NCI-H2029 (cell line): ENCODE measurements around the gene SRCAP.

Experiments used
- DNase-seq: peaks from one replicate; lab custom pipeline; 2025; lab: John Stamatoyannopoulos, UW

Gene SRCAP

DNA sequence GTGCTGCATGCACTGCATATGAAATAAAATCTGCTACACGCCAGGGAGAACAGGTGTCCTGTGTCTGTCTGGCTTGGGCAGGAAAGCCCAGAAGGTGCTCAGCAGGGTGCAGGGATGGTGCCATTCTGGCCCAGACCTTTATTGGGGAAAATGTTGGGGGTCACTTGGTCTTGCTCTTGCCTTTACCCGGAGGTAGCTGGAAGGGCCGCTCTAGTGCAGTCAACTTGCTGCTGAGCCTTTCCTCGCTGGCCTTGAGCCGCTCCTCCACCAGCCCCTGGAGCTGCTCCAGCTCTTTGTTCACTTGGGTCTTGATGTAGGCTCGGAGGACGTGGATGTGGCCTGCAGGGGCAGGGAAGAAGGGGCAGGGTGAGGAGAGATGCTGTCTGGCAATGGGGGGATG lies 58.3 kb downstream of the SRCAP start:
- DNase-seq = no peak

DNA sequence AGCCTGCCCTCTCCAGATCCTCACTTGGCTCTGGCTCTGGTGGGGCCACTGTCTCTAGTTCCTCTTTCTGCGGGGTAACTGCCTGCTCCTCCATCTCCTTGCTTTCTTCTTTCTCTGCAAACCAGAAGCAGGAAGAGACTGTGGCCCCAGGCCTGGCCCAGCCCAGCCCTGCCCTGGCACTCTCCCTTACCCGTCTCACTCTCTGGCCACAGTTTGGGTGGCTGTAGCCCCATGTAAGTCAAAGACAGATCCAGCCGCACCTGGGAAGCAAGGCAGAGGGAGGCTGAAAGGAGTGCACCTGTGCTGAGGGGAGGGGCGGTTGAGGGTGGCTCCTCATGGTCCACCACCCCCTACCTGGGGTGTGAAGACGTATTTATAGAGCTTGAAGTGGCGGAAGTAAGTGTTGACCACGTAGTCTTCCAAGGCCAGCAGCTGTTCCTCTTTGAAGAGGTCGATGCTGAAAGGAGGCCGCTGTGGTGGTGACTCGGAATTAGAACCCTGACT lies 60.1 kb downstream of the SRCAP start:
- no peak for DNase-seq

DNA sequence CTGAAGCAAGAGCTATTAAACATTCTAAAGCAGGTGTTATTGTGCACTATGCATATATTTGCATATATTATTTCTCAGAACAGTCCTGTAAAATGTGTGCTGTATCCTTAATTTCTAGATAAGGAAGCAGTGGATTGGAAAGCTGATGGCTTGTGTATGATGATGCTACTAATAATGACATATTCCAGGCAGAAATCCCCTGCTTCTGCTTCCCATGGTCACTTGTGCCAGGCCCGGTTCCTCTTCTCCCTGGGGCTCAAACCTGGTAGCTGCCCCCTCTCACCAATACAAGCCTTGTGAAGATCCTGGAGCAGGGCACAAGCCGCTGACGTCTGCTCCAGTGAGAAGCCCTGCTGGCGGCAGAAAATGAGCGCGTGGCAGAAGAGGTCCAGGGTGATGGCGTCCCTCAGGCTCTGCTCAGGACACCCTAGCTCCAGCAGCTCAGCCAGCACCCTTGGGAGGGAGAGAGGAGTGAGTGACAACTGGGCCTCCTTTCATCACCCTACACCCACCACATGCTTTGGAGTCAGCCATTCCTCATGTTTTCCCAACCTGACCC lies 61.1 kb downstream of the SRCAP start:
- DNase-seq = no peak

DNA sequence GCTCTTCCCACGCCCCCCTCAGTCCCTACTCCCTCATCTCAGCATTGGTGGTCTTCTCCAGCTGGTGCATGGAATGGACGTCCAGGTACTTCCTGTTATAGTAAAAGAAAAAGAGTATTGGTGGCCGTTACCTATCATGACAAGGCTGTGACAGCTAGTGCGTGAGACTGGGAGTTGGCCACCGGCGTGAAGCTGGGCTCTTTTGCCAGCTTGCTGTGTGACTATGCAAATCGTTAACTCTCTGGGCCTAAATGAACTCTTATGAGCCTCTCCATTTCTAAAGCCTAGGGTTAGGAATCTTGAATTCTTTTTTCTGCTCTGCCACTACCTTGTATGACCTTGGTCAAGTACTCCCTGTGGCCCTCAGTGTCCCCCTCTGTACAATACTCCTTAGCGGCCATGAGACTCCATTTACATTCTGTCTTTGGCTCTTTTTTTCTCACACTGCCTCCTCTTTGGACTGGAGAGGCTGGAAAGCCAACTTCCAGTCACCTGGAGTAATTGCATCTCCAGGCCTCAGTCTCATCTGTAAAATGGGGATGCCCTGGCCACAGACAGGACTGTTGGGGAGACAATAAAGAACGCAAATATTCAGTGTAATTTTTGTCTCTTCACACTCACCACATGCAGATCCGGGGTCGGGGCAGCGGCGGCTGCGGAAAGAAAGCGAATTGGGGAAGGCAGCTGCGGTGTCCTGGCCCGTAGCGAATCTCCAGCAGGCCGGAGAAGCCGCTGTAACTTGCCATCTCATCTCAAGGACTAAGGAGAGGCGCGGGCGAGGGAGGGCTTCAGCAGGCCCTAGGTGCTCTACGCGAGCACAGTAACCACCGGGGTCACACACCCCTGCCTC lies 61.8 kb downstream of the SRCAP start:
- DNase-seq = no peak

DNA sequence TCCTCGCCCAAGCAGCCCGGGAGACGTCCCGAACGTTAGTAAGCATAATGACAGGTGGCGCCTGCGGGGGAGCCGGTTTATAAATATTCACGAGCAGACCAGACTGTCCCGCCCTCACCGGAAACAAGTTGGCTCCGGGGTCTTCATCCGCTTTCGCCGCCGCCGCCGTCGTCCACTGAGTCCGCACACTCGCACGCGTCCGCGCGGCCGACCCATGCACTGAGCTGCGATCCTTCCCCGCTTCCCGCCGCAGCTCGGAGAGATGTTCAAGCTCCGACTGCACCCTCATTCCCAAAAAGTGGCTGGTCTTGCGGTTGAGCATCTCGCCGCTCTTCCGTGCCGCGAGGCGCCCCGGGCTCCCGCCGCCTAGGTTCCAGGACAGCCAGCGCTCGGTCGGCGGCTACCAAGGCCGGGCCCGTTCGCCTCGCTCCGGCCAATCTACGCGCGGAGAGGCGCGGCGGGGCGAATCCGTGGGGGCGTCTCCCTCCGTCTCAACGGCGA lies 62.5 kb downstream of the SRCAP start:
- no peak for DNase-seq

DNA sequence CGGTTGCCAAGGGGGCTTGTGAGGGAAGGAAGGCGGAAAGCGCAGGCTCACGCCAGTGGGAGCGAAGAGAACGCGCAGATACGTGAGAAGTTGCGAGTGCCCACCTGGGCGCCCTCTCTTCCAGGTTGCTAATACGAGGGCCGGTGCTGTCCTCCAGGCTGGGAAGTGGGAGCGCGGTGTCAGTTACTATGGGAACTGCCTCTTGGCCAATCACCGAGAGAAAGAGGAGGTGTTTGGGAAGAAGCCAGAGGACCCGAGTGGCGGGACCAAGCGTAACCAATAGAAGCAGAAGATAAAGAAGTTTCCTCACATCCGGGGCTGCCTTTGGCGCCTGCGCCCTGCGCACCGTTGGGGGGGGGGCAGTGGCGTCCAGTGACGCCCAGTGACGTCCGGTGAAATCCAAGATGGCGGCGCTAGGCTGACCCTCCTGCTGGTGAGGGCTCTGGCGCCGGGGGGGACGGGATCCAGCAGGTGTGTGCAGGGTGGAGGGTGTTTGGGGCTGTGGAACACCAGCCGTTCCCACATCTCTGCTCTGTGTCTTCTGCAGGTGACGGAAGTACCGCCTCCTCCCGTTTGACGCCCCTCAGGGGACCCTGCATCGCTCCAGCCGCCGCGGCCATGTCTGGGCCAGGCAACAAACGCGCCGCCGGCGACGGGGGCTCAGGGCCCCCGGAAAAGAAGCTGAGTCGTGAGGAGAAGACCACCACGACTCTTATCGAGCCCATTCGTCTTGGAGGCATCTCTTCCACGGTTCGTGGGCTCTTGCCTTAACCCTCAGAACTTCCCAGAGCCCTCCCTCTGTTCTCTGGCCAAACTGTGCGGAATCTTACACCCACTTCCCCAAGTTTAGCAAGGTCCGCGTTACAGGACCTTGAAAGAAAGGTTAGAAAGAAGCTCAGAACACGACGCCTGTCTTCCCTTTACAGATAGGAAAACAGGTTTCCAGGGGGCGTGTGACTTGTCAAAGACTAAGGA lies 63.2 kb downstream of the SRCAP start, which contains the start of the genes CFAP119 and RNF40:
Gene CFAP119, minus strand, starts transcription at position 135 of the 975 bp plus-strand sequence. CDS start 314 bp downstream, outside the sequence.
Gene RNF40, plus strand, starts transcription at position 395 of the 975 bp plus-strand sequence. Its CDS starts 224 bp downstream, at position 619.
- peak; percentile 96 for DNase-seq

DNA sequence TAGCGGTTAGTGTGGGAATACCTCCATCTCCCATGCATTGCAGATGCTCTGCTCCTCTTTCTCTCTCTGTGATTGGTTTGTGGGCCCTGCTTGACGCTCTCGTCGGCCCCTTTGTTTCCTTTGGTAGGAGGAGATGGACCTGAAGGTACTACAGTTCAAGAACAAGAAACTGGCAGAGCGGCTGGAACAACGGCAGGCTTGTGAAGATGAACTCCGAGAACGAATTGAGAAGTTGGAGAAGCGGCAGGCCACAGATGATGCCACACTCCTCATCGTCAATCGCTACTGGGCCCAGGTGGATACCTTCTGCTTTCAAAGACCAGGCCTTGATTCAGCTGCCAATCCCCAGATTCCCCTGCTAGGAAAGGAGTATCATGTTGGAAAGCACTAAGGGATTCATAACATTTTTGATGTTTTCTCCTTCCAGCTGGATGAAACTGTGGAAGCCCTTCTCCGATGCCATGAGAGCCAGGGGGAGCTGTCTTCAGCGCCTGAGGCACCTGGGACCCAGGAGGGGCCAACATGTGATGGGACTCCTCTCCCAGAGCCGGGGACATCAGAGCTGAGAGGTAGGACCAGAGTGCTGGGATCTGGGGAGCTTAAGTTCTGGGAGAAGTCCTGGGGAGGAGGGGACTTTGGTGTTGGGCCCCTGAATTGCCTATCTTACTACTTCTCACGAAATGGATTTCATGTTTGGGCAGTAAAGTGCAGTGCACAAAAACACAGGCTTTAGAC lies 64.2 kb downstream of the SRCAP start:
- no peak for DNase-seq

DNA sequence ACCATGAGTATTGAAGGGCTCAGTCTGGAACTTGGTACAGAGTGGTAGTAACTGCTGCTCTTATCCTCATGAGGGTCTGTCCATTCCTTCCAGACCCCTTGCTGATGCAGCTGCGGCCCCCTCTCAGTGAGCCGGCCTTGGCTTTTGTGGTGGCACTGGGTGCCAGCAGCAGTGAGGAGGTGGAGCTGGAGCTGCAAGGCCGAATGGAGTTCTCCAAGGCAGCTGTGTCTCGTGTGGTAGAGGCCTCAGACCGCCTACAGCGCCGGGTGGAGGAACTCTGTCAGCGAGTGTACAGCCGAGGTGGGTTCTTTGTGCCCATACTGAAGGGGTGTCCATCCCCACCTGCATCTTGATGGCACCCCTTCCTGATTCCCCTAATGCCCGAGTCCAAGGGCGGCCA lies 65.1 kb downstream of the SRCAP start:
- DNase-seq = no peak

DNA sequence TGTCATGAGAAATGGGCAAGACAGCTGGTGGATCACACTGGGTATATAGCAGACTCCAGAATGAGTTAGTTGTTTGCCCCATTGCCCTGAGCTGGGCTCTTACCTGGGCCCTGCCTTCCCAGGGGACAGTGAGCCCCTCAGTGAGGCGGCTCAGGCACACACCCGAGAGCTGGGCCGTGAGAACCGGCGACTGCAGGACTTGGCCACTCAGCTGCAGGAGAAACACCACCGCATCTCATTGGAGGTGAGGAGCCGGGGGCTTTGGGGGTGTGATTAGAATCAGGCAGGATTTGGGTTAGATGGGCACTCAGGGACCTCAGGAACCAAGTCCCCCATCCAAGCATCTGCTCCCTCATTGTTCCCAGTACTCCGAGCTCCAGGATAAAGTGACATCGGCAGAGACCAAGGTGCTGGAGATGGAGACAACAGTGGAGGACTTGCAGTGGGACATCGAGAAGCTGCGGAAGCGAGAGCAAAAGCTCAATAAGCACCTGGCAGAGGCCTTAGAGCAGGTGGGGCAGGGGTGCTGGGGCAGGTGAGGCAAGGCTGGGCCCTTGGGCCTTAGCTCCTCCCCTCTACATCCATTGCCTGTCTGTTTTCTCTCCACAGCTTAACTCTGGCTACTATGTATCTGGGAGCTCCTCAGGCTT lies 66.0 kb downstream of the SRCAP start:
- DNase-seq = no peak

DNA sequence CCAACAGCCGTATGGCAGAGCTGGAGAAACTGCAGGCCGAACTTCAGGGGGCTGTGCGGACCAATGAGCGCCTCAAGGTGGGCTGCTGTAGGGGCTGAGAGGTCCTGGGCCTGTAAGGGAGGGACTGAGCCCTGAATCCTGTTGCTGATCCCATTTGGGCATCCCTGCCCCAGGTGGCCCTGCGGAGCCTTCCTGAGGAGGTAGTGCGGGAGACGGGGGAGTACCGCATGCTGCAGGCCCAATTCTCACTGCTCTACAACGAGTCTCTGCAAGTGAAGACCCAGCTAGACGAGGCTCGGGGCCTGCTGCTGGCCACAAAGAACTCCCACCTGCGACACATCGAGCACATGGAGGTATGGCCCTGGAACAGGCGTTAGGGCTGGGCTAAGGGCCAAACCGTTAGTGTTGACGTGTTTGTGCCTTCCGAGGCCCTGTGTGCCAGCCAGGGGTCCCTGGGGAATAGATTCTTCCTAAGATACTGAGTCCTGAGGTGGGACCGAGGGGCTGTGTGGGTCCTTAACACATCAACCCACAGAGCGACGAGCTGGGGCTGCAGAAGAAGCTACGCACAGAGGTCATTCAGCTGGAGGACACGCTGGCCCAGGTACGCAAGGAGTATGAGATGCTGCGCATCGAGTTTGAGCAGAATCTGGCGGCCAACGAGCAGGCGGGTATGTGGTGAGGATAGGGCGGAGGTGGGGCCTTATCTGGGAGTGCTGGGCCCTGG lies 67.4 kb downstream of the SRCAP start:
- DNase-seq = no peak

DNA sequence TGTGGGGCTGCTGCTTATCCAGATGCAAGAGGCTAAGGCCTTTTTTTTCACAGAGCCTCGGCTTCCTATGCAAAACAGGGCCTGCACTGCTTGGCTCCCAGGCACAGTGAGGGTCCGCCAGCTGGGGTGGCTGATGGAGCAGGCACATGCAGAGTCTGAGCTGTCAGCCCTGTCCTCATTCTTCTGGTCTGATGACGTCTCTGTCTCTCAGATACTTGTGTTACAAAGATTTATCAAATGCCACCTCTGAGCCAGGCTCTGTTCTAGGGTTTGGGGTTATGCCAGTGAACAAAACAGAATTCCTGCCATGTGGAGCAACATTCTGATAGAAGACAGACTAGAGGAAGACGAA lies 67.9 kb downstream of the SRCAP start:
- no peak for DNase-seq

DNA sequence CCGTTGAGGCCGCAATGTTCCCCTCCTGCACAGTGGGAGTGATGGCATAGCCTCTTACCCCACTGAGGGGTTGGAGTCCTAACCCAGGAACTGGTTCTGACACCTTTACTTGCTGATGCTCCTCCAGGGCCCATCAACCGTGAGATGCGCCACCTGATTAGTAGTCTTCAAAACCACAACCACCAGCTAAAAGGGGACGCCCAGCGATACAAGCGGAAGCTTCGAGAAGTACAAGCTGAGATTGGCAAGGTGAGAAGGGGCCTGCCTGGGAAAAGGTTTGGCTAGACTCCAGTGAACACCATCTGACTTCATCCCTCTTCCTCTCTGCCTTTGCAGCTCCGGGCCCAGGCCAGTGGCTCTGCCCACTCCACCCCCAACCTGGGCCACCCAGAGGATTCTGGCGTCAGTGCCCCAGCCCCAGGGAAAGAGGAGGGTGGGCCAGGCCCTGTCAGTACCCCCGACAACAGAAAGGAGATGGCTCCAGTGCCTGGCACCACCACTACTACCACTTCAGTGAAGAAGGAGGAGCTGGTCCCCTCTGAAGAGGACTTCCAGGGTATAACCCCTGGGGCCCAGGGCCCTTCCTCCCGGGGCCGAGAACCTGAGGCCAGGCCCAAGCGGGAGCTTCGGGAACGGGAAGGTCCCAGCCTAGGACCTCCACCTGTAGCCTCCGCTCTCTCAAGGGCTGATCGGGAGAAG lies 68.9 kb downstream of the SRCAP start:
- DNase-seq = no peak

DNA sequence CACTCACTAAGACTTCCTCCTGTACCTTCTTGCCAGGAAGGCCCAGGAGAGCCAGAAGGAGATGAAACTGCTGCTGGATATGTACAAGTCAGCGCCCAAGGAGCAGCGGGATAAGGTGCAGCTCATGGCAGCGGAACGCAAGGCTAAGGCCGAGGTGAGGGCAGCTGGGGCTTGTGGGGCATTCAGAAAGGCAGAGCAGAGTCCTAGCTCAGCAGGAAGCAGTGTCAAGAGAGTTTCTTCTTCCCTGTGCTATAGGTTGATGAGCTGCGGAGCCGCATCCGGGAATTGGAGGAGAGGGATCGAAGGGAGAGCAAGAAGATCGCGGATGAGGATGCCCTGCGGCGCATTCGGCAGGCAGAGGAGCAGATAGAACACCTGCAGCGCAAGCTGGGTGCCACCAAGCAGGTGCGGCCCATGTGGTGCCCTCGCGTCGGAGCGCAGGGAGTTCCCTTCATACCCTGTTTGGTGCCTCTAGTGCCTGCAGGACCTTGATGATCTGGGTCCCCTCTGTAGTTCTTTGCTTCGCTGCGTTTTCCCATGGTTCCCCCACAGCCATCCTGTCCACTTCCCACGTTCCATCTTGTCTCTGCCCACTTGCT lies 69.7 kb downstream of the SRCAP start:
- DNase-seq = no peak

DNA sequence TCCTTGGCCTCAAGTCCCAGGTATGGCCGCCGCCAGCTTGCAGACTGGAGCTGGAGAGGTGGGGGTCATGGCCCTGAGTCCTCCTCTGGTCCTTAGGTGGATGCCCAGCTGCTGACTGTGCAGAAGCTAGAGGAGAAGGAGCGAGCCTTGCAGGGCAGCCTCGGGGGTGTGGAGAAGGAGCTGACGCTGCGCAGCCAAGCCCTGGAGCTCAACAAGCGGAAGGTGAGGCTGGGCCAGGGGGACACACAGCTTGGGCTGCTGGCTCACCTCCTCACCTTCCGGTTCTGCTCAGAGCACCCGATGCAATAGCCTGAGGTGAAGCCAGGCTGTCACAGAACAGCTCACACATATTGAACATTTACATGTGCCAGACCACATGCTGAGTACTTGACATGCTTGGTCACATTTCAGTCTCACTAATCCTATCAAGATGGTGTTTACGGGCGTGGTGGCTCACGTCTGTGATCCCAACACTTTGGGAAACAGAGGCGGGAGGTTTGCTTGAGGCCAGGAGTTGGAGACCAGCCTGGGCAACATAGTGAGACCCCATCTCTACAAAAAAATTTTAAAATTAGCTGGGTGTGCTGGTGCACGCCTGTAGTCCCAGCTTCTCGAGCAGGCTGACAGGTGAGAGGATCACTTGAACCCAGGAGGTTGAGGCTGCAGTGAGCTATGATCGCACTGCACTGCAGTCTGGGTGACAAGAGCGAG lies 70.6 kb downstream of the SRCAP start:
- DNase-seq = no peak

DNA sequence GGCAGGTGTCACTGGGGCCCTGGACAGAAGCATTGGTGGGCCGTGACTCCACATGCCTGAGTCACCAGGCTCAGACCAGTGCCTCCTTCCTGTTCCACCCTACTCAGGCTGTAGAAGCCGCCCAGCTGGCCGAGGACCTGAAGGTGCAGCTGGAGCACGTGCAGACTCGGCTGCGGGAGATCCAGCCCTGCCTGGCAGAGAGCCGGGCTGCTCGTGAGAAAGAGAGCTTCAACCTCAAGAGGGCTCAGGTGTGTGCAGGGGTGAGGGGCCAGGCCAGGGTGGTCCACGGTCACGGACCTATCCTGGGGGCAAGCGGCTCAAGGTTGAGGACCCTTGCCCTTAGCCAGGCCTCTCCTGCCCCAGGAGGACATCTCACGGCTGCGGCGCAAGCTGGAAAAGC lies 72.8 kb downstream of the SRCAP start:
- DNase-seq = no peak

DNA sequence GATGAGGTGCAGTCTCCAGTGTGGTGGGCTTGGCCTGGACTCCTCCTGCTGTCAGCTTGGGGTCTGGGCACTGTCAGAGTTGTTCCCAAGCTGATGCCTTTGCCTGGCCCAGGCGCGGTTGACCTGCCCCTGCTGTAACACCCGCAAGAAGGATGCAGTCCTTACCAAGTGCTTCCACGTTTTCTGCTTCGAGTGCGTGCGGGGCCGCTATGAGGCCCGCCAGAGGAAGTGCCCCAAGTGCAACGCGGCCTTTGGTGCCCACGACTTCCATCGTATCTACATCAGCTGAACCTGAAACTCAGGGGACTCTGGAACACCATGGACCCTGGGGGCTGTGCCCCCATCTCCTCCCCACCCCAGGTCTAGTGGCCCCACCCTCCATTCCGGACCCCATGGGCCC lies 74.9 kb downstream of the SRCAP start:
- DNase-seq = no peak

DNA sequence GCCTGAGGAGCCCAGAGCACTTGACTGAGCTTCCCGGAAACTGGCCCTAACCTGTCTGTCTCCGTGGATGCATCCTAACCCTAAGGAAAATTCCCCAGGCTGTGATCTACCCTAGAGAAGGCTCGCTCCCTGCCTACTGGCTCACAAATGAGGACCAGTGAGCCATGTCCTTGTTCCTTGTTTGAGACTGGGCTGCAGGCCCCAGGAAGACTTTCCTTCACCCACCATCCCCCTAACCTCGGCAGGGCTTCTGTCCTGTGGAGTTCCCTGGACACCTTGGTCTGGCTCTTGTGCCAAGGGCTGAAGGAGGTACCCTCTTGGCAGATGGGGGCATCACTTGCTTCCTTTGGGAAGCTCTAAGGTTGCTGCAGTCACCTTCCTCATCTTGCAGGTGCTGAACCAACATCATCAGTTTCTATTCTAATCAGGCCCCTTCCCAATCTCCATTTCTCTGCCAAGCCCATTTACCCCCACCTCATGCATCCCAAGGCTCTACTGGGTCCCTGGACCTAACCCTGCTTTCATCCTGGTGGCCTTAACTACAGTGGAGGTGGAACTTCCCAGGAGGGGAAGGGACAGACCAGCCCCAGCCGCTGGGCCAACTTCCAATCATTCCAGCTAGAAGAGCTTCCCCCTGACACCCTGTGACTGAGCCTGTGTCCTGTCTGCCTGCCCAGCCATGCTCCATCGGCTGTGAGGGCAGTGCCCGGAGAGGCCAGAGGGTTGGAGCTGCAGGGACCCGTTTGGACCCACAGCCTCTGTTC lies 75.6 kb downstream of the SRCAP start:
- DNase-seq = no peak

DNA sequence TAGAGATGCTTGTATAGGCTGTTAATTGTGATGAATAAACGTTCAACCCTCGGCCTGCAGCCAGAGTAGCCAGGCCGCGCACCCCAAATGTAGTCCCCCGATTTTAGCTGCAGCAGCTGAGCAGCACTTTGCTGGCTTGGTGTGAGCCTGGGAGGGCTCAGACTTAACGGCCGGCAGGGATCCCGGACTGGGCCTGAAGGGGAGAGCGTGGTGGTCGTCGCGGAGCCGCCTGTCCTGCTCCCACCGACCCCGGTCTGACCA lies 76.1 kb downstream of the SRCAP start:
- no peak for DNase-seq
